OCI-LY3 (cell line): Measurements from ENCODE around the gene SURF6.

ENCODE experiments used
- H2AFZ ChIP-seq: fragments of 200-600, 300-600 bp; shearing (Covaris generic); 2 replicates; pipeline ENCODE4 v1.6.0; 2014; ENCODE audit warnings: antibody characterized with exemption, low read depth, low read length
- H3K27ac ChIP-seq: fragments of 200-600, 300-600 bp; sonication (generic); 2 replicates; pipeline ENCODE4 v1.5.1; 2014; ENCODE audit warnings: mild to moderate bottlenecking, low read length, moderate library complexity, mixed read lengths
- H3K27me3 ChIP-seq: fragments of 200-600, 300-600 bp; sonication (generic); 2 replicates; pipeline ENCODE4 v1.6.1; 2014; ENCODE audit warnings: low read depth, low read length, mixed read lengths
- H3K36me3 ChIP-seq: fragments of 200-600, 300-600 bp; sonication (generic); replicated peaks from 2 replicates; pipeline ENCODE3; 2014; ENCODE audit warnings: low read depth, low read length, mixed read lengths
- H3K4me1 ChIP-seq: fragments of 300-600, 200-600 bp; sonication (generic); 2 replicates; pipeline ENCODE4 v1.6.1; 2014; ENCODE audit warnings: low read length, mixed read lengths
- H3K4me2 ChIP-seq: fragments of 200-600, 300-600 bp; sonication (generic); 2 replicates; pipeline ENCODE4 v1.6.1; 2014; ENCODE audit warnings: low read length, mixed read lengths
- H3K4me3 ChIP-seq: fragments of 300-600, 200-600 bp; sonication (generic); 2 replicates; pipeline ENCODE4 v1.5.1; 2014; ENCODE audit warnings: antibody characterized with exemption, mild to moderate bottlenecking, low read length, moderate library complexity
- H3K79me2 ChIP-seq: fragments of 300-600, 200-600 bp; shearing (Covaris generic); 2 replicates; pipeline ENCODE4 v1.6.1; 2014; ENCODE audit warnings: mild to moderate bottlenecking, low read length, mixed read lengths
- H3K9ac ChIP-seq: fragments of 300-600, 200-600 bp; shearing (Covaris generic); 2 replicates; pipeline ENCODE4 v1.6.0; 2014; ENCODE audit warnings: mild to moderate bottlenecking, low read length, moderate library complexity
- H3K9me3 ChIP-seq: fragments of 200-600, 300-600 bp; shearing (Covaris generic); 2 replicates; pipeline ENCODE4 v1.6.1; 2014; ENCODE audit warnings: low read length, mixed read lengths; ENCODE audit not compliant: insufficient read depth
- H4K20me1 ChIP-seq: fragments of 200-600, 300-600 bp; sonication (generic); 2 replicates; pipeline ENCODE4 v1.6.1; 2016; ENCODE audit warnings: low read length, mixed read lengths; ENCODE audit not compliant: insufficient read depth
- CTCF ChIP-seq: fragments of 200-600, 300-600 bp; sonication (generic); IDR thresholded peaks from 2 replicates; pipeline ENCODE4 v1.5.1; 2014; ENCODE audit warnings: antibody characterized with exemption, low read length, low read depth
- EZH2phosphoT487 ChIP-seq: fragments of 200-600 bp; shearing (Covaris generic); IDR thresholded peaks from 2 replicates; pipeline ENCODE4 v1.6.1; 2018; ENCODE audit warnings: antibody characterized with exemption, mixed run types, low read depth

Gene SURF6

DNA sequence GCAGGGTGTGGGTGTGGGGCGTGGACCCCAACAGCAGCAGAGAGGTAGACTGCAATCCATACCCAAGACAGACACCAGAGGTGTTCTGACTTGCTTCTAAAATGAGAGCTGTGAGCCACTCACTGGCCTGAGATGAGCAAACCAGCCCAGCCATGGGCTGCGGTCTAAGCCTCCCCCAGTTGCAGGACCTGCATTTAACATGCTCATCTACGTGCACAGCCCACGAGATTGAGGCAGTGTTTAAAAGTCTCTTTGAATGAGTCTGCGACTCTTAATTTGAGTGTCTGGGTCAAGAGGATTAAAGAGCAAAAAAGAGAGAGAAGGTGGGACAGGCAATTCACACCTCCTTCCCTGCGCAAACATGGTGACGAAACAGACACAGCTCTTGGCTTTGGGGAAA, 33.9 kb upstream of the SURF6 start:
- Histone ChIP-seq H3K79me2 (peaks cover 94% of the 10 kb centered on the region), H2AFZ (no peak overlapping the region), H3K36me3 (peaks cover 68% of the 10 kb centered on the region), H3K9ac (no peak overlapping the region), H3K4me1 (peaks cover 5% of the 10 kb centered on the region; the same call in 1 of the 2 replicates), H3K9me3 (no peaks in the 10 kb centered on the region), H4K20me1 (peaks cover 86% of the 10 kb centered on the region), H3K27ac (no peak overlapping the region), H3K4me3 (no peak overlapping the region), H3K27me3 (no peaks in the 10 kb centered on the region), H3K4me2 (no peak overlapping the region)
- TF ChIP-seq CTCF (no peak), EZH2phosphoT487 (no peak)

DNA sequence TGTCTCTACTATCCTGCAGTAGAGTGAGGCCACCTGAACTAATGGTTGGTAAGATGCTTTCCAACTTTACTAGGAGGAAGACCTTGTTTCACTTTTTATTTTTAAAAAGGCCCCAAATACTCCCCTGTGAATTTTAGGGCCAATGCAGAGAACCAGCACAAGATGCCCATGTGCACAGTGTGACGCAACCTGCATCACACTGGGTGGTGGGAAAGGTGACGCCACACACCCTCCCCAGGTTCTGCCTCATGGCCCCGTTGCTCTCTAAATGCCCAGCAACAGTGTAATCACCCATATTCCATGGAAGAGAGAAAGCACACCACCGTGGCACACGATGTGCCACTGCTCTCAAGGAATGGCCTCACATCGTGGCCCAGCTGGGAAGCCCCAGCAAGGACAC, 33.4 kb upstream of the SURF6 start:
- Histone ChIP-seq H2AFZ (no peak overlapping the region), H4K20me1 (peaks cover 81% of the 10 kb centered on the region), H3K36me3 (peaks cover 73% of the 10 kb centered on the region), H3K9ac (no peak overlapping the region), H3K79me2 (peaks cover 89% of the 10 kb centered on the region), H3K4me1 (peaks cover 5% of the 10 kb centered on the region; the same call in 1 of the 2 replicates), H3K27me3 (no peaks in the 10 kb centered on the region), H3K9me3 (no peaks in the 10 kb centered on the region), H3K4me3 (no peak overlapping the region), H3K27ac (no peak overlapping the region), H3K4me2 (no peak overlapping the region)
- TF ChIP-seq CTCF (no peak), EZH2phosphoT487 (no peak)

- Histone ChIP-seq H4K20me1 (peaks cover 76% of the 10 kb centered on the region), H3K36me3 (peaks cover 81% of the 10 kb centered on the region), H3K4me2 (no peak overlapping the region), H3K9me3 (no peaks in the 10 kb centered on the region), H3K9ac (no peak overlapping the region), H3K79me2 (peaks cover 78% of the 10 kb centered on the region), H3K27ac (no peak overlapping the region), H3K27me3 (no peaks in the 10 kb centered on the region), H3K4me1 (no peaks in the 10 kb centered on the region), H3K4me3 (no peak overlapping the region), H2AFZ (no peak overlapping the region)
- TF ChIP-seq CTCF (no peak), EZH2phosphoT487 (no peak)
Observed at GRCh38 chr9:133368249-133368881, 32.4 kb upstream of the SURF6 start.

DNA sequence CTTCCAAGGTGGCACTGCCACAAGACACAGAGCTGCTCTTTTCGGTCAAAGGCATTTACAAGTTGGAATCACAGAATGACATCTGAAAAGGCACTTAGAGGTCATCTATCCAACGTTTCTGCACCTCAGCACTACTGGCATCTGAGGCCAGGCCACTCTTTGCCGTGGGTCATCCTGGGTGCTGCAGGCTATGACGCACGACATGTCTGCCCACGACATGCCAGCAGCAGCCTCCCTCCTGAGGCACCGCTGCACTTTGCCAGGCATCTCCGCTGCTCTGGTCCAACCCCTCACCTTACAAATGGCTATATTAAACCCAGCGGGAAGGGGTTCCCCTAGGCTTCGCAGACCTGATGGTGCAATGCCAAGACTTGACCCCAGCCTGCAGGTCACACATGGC, 31.8 kb upstream of the SURF6 start:
- Histone ChIP-seq H3K4me3 (no peak overlapping the region), H3K4me2 (no peak overlapping the region), H4K20me1 (peaks cover 71% of the 10 kb centered on the region), H2AFZ (no peak overlapping the region), H3K9ac (no peak overlapping the region), H3K27ac (no peak overlapping the region), H3K27me3 (no peaks in the 10 kb centered on the region), H3K36me3 (peaks cover 82% of the 10 kb centered on the region), H3K4me1 (no peaks in the 10 kb centered on the region), H3K9me3 (no peaks in the 10 kb centered on the region), H3K79me2 (peaks cover 73% of the 10 kb centered on the region)
- TF ChIP-seq CTCF (no peak), EZH2phosphoT487 (no peak)
